AG20443 (cell line): ENCODE data around the gene EHD4.

Experiments
- DNase-seq: peaks from one replicate; pipeline ENCODE4 v3.0.0; 2012; ENCODE audit warnings: low spot score, mixed read lengths

EHD4 gene

DNA sequence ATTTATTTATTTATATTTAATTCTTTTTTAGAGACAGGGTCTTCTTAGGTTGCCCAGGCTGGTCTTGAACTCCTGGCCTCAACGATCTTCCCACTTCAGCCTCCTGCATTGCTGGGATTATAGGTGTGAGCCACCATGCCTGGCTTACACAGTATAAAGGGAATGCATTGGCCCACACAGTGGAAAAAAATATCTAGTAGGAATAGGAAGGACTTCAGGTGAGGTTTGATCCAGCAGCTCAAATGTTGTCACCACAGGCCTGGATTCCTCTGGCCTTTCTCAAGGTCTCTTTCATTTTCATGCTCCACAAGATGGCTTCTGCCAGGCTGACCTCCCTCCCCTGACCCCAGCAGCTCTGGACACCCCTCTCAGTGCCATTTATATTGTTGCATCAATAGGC lies 76.4 kb downstream of the EHD4 start:
- no peak for DNase-seq

DNA sequence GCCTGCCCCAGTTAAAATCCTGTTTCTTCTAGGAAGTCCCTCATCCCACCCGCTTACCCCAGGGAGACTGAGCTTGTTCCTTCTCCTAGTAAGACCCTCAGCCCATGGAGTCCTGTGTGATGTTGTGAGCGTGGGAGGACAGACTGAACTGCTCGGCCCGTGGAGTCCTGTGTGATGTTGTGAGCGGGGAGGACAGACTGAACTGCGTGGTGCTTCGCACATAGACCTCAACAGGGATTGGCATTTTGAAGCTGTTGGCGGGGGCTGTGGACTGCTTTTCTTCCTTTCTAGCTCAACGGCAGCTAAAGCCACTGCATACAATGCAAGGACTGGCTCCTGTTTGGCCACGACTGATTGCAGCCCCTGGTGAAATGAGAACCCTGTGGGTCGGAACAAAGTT lies 76.9 kb downstream of the EHD4 start:
- DNase-seq = no peak

DNA sequence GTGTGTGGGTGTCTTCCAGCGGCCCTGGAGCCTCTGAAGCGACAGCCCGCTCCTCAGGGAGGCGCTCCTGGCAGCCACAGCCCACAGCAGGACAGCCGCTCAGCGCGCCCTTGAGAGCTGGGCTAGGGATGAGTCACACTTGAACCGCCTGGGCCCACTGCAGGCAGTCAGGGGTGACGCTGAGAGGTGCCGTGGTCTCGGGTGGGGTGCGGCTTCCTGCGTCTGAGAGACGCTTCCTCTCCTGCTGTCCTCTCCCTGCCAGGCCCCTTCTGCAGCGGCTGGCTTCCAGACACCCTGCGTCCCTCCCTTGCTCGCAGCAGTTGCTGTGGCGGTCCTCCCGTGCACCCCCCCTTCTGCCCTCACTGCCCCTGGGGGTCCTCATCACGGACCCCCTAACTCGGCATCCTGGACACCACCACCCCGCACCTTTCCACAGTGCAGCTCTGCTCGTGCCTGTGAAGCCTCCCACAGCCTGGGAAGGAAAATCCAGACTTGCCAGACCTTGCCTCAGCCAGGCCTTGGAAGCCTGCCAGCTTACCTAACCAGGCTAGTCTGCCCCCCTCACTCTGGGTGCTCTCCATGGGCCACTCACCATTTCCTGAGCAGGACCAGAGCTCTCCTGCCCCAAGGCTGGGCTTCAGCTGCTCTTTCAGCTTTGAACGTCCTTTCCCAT lies 77.4 kb downstream of the EHD4 start:
- peak; percentile 94 for DNase-seq

DNA sequence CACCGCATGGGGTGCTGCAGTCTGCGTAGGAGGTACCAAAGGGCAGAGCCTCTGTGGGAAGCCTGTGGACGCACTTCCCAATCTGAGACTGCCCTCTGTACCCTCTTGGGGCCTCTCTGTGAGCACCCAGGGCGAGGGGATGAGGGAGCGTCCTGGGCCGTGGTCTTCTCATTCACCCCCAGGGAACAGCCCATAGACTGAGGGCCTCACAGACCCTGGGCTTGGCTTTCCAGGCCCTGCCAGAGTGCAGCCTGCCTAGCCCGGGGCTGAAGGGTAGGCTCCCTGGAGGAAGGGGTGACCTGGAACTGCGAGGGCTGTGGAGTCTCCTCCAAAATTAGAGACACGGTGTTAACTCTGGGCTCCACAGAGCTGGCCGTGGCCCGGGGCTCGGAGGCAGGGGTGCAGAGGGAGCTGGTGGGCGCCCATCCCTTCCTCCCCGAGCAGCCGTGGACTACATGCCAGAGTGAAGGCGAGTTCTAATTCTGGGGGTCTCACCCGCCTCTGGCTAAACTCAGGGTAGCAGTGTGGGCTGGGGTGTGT lies 78.0 kb downstream of the EHD4 start:
- no peak for DNase-seq

DNA sequence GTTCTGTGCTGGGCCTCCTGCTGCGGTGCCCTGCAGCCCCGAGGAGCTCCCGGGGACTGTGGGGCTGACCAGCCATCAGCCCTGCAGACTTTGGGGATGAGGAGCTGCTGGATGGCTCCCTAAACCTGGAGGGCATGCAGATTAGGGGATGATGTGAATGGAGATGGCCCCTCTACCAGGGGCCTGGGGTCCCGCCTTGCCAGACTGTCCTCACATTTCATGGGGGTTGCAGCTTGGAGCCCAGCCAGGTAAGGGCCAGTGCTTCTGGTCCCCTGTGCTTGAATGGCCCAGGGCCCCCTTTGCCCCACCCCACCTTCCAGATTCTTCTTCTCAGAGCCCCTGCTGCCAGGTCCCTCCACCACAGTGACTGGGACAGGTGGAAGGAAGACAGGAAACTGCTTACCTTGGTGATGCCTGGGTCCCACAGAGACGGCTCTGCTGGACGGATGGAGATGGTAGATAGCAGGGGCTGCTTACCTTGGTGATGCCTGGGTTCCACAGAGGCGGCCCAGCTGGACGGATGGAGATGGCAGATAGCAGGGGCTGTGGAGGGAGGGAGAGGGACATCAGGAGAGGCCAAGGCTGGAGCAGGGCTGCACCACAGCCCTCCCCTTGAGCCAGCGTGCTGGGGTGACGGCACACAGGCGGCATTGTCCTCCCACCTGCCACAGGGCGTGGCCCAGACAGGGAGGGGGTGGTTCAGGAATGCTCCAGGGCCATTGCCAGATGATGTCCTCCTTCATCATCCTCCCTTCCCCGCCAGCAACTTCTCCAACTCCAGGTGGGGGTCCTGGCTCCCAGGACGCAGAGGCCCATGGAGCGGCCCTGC lies 78.7 kb downstream of the EHD4 start, which contains the start of gene SPTBN5:
SPTBN5 (minus strand) TSS at position 632 of the 829 bp plus-strand sequence; CDS start at position 76, 556 bp downstream.
- no peak for DNase-seq

DNA sequence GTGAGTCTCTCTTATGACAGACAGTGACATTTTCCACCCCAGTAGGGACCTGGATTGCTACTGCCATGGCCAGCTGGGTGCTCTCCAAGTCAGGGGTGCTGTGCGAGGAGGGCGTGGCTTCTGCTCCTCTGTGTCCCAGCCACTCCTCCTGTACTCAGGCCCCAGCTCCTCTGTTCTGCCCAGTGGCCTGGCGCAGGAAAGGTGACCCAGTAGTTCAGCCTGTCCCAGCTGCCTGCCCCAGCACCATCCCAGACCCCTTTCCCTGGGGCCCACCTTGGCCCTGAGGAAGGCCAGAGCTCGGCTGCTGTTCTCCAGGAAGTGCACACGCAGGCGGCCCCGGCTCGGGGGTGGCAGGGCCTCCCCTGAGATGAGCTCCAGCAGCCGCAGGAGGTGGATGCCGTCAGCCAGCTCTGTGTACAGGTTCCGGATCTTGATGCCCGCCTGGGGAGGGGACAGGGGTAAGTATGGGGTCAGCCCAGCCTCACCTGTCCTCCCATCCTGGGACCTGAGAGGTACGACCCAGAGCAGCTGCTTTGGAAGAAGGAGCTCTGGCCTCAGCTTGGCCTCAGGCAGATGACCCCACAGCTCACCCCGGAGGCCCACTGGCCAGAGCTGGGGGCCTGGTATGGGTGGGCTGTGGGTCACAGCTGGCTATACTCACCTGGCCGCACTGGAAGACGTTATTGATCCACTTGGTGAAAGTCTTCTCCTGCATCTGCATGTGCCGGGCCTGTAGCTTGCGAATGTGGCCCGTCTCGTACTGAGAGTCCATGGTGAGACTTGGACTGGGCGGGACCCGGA lies 79.5 kb downstream of the EHD4 start:
- DNase-seq = no peak

DNA sequence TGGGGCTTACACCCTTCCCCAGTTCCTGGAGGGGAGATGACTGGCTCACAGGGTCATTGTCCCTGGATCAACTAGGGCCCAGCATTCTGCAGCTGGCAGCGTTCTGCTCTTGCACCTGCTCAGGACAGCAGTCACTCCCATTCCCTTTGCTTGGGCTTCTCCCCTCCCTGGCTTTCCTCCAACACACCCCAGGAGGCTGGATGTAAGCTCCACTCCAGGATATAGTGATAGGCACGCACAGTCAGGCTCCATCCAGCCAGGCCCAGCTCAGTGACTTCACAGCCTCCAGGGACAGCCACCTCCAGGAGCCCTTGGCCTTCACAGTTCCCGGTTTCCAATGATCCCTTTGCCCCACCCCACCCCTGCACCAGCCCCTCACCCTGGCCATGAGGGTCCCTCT lies 80.4 kb downstream of the EHD4 start:
- no peak for DNase-seq

DNA sequence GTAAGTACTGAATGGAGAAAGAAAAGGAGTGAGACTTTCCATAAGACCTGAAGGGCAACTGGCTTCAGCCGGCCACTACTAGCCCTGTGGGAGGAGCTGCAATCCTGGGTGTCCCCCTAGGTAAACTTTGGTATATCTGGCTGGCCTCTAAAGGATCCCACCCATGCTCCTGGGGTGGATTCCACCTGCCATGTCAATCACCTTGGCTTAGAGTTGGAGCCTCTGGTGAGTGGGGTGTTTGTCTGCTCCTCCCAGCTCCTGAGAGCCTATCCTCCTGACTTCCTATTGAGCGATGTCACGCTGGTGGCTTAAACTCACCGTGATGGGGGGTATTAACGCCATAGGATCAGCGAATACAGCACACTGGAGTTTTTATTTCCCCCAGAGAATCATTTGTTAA lies 81.1 kb downstream of the EHD4 start:
- DNase-seq = no peak

DNA sequence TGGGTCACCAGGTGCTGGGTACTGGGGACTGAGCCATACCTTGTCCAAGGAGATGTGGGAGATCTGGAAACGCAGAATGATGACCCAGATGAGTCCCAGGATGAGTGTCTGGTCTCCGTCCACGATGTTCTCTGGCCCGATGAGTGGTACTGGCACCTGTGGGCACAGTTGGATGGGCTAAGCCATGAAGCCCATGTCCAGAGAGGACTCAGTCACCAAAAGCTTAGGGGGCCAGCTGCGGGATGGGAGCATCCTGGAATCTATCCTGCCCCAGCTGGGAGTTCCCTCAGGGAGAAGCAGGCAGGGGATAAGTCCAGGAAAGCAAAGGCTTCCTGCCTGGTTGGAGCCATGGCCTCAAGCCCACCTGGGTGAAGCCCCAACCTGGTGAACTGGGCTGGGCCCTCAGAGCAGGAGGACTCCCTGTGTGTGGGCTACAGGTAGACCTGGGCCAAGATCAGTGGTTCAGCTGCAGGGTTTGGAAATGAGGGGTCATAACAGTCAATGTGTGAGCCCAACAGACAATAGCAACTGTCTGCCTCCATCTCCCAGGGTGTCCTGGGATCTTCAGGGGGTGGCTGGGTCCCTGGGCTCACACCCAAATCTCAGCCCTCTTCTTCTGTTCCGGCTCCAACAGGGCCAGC lies 82.2 kb downstream of the EHD4 start:
- DNase-seq = no peak

DNA sequence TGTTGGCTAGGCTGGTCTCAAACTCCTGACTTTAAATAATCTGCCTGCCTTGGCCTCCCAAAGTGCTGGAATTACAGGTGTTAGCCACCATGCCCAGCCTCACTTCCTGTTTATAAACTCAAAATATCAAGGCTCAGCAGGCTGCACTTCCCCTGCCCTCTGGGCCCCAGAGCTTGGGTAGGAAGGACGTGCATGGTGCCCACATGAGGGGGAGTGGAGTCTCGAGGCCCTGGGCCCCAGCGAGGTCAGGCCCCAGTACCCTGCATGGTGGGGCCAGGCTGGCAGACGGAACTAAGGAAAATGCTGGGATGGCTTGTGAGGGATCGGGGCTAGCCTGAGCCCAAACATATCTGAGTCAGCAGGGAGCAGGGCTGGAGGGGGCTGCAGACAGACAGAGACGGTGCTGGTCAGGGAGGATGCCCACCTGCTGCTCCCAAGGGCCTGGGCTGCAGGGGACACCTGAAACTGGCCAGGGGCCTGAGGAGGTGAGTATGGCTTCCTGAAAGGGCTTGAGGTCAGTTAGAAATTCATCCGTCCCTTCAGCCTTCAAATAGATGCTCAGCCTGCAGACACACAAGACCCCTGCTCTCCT lies 83.6 kb downstream of the EHD4 start:
- DNase-seq = no peak

DNA sequence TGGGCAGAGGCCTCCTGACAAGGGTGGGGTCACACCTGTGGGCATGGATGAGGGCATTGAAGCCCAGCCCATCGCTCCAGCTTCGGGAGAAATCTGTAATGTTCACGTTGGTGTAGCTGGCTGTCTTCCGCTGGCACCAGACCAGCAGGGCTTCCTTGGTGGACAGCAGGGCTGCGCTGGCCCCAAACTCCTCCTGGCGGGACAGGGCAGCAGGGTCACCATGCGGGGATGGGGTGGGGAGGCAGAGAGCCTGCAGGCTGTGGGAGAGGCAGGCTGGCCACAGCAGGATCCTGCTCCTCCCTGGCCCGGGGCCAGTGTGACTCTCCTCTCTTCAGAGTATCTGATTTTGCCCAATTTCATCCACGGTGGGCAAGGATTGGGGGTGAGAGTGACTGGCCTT lies 84.5 kb downstream of the EHD4 start:
- no peak for DNase-seq

DNA sequence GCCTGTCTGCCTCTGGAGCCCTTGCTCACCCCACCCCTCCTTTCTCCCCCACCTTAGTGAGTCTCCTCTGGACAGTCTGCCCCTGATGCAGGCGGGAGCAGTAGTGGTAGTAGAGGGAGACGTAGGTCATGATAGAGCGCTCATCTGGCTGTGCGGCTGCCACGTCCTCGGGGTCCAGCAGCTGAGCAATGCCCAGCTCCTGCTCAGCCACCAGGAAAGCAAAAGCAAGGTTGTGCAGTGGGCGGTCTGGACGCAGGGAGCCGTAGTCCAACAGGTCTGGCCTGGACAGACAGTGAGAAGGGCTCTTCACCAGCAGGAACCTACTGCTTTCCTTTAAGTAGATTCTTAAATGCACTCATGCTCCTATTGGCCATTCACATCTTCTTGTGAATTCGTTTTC lies 85.2 kb downstream of the EHD4 start:
- DNase-seq = no peak

DNA sequence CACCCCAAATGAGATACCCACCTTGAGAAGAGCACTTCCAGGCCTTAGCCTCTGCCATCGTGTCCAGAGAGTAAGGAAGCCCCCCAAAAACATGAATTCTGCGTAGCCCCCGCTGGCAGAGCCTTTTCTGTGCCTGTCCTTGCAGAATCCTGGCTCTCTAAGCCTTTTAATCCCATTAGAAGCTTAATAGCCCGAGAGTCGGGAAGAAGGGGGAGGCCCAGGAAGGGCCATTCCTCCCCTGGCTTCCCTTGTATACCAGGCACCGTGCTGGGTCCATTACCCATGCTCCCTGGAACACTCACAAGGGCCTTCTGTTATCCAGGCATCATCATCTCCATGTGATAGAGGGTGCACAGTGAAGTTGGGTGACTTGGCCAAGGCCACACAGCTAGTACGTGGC lies 85.6 kb downstream of the EHD4 start:
- no peak for DNase-seq

DNA sequence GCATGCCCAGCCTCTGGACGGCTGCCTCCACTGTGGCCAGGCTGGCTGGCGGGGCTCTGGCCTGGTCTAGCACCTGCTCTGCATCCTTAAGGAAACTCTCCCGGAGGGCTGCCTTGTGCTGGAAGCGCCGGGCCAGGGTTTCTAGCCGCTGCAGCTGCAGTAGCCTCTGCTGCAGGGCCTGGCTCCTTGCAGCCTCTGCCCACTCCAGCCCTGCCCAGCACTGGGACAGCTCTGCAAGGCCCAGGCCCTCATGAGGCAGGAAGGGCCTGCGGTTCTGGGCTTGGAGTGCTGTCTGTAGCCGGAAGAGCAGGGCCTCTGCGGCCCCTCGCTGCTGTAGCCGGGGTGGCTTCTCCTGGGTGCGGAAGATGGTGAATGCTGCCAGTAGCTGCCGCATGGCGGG lies 86.5 kb downstream of the EHD4 start:
- DNase-seq = no peak

DNA sequence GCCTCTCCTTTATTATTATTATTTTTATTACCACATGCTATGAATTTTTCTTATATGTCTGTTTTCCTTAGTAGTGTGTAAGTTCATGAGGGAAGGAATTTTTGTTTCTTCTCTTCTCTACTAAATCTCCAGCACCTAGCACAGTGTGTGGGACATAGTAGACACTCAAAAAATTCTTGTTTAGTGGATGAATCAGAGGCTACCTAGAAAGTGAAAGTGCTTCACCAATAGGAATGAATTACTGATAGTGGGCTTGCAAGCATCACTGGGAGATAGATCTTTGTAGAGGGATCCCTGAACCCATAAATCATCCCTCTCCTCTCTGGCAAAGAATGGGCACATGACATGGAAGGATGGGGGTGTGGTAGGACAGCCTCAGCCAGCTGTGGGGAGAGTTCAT lies 87.0 kb downstream of the EHD4 start:
- DNase-seq = no peak

DNA sequence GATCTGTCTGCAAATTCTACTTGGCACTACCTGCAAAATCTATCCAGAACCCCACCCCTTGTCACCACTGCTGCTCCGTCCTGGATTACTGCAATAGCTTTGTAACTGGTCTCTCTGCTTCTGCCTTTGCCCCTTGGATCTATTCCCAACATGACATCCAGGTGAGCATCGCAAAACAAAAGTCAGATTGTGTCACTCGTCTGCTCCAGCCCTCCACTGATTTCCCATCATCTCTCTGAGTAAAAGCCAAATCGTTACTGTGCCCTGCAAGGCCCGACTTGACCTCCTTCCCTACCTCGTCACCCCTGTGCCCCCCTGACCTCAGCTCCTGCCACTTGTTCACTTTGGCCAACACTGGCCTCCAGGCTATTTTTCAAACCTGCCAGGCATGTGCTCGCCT lies 87.9 kb downstream of the EHD4 start:
- DNase-seq = no peak

DNA sequence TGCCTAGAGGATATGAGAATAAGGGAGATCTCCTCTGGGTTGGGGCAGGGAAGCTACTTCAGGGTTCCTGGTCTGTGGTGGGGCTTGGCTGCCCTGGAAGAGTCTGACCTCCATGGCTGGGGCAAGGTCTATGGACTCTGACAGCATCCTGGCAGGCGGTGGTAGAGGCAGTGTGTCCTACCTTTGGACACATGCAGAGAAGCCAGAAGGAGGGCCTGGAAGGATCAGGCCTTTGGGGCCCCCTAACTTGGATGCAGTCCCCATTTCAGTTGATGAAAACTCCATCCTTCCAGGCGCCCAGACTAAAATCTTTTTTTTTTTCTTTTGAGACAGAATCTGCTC lies 88.9 kb downstream of the EHD4 start:
- no peak for DNase-seq

DNA sequence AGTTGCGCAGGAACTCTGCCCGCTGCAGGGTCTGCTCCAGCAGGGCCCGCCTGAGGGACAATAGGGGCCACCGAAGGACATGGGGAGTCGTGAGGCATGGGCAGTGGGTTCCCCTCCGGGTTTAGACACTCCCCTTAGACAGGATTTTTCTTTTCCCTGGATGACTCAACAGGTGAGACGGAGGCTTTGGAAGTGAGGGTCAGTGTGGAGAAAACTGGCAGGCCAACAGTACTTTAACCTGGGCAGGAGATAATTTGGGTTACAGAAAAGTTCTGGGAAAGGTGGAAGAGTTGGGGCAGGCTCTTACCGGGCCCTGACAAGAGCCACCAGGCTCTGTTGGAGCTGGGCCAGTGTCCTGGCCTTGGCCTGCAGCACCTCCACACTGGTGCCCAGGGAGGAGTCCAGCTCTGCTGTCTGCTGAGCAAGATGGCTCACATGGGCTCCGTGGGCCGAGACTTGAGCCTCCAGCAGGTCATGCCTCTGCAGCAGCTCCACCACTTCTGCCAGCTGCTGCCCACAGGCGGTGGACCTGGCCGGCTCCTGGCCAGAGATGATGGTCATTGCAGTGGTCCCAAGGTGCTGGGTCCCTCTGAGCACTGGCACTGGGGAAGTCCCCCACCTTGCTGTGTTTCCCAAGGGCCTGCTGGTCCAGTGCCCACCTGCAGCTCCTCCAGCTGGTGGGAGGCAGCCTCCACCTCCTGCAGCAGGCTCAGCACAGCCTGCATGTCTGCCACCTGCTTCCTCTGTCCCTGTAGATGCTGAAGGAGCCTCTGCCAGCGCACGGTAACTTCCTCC lies 89.5 kb downstream of the EHD4 start:
- no peak for DNase-seq

DNA sequence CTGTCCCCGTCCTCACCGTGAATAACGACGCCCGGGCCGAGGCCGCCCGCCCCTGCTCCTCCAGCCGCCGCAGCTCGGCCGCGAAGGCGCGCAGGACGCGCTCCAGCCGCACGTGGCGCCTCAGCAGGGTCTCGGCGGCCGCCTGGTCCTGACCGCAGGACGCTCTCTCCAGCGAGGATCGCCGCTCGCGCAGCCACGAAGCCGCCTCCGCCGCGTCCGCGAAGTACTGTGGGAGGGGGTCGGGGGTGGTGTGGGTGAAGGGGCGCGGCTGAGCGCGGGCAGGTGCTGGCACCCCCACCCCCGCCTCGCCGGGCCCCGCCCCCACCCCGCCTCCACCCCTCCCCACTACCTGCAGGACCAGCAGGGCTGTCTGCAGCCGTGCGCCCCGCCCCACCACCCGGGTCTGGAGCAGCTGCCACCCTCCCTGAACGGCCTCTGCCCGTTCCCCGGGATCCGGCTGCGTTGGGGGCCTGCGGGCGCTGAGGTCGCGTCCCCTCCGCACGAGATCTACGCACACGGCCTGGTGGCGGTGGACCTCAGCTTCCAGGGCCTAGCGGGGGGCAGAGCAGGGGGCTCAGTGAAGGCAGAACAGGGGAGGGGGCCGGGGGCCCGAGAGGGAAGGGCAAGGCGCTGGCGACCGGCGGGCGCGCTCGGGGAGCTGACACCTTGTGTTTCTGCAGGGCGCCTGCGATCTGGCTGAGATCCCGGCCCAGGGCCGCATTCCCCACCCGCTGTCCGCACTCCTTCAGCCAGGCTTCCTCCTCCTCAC lies 90.3 kb downstream of the EHD4 start:
- peak; percentile 43 for DNase-seq

DNA sequence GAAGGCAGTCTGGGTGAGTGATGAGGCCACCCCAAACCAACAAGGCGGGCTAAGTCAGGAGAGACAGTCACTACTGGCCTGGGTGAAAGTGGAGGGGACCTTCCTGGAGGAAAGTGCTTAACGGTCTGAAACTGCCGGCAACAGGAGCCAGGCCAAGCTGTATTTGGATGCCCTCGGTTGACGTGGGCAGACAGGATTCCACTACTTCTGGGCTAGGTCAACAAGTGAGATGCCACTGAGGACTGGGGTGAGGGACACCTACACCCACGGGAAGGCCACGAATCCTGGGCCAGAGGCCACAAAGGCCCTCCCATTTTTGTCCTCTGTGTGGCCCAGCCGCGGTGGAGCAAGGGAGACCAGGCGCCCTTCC lies 90.8 kb downstream of the EHD4 start:
- DNase-seq = no peak
